A673 (cell line): Measurements from ENCODE around the gene PRR5L. TPM values are rescaled to one million over a fixed set of nuclear protein-coding genes. Genes with fewer than 3 reads are reported as not detected.

Source experiments
- BruUV-seq: library from RNA; stranded (reverse); fragments of 400-500 nt; replicated peaks from 2 replicates; lab custom pipeline; 2021; lab: Mats Ljungman, UMichigan
- CTCF ChIA-PET: fragments of 300-600 bp; sonication (Branson Sonifier 250); formaldehyde crosslinking; loops from one replicate; lab custom pipeline; 2022; ENCODE audit warnings: antibody characterized with exemption; lab: Charles Lee
- POLR2A ChIA-PET: fragments of 300-600 bp; sonication (Branson Sonifier 250); formaldehyde crosslinking; loops from one replicate; lab custom pipeline; 2022; ENCODE audit warnings: antibody characterized with exemption; ENCODE audit not compliant: low non-redundant PET; lab: Charles Lee
- DNase-seq: peaks from one replicate; pipeline ENCODE4 v3.0.0-alpha.2; 2015; ENCODE audit warnings: low spot score
- H3K27ac ChIP-seq: fragments of 200-600 bp; sonication (generic); 2 replicates; pipeline ENCODE4 v1.5.1; 2016; ENCODE audit warnings: mixed run types, low read depth, mild to moderate bottlenecking, mixed read lengths, antibody characterized with exemption, low read length; ENCODE audit not compliant: poor library complexity, severe bottlenecking
- H3K27me3 ChIP-seq: fragments of 200-600 bp; sonication (generic); replicated peaks from 2 replicates; pipeline ENCODE4 v1.6.1; 2017; ENCODE audit warnings: mixed run types, low read depth, mild to moderate bottlenecking, mixed read lengths, antibody characterized with exemption, low read length; ENCODE audit not compliant: insufficient read depth, poor library complexity
- H3K36me3 ChIP-seq: fragments of 200-600 bp; sonication (generic); 2 replicates; pipeline ENCODE4 v1.6.1; 2016; ENCODE audit warnings: mixed run types, mild to moderate bottlenecking, mixed read lengths, antibody characterized with exemption, low read length; ENCODE audit not compliant: insufficient read depth, poor library complexity, severe bottlenecking
- H3K4me1 ChIP-seq: fragments of 200-600 bp; sonication (generic); 2 replicates; pipeline ENCODE4 v1.6.1; 2017; ENCODE audit warnings: mixed run types, mild to moderate bottlenecking, mixed read lengths, antibody characterized with exemption, low read length; ENCODE audit not compliant: insufficient read depth, poor library complexity, severe bottlenecking
- H3K4me3 ChIP-seq: fragments of 200-600 bp; sonication (generic); 2 replicates; pipeline ENCODE4 v1.5.1; 2016; ENCODE audit warnings: low read depth, mixed run types, mild to moderate bottlenecking, mixed read lengths, low read length; ENCODE audit not compliant: poor library complexity, severe bottlenecking
- H3K9me3 ChIP-seq: fragments of 200-600 bp; sonication (generic); 2 replicates; pipeline ENCODE4 v1.6.1; 2016; ENCODE audit warnings: mixed run types, low read depth, mild to moderate bottlenecking, mixed read lengths, antibody characterized with exemption, low read length; ENCODE audit not compliant: poor library complexity, severe bottlenecking
- EZH2 ChIP-seq: fragments of 200-600 bp; sonication (generic); IDR thresholded peaks from 2 replicates; pipeline ENCODE4 v1.6.1; 2017; ENCODE audit warnings: borderline replicate concordance, low read depth, mild to moderate bottlenecking, mixed read lengths, antibody characterized with exemption, low read length; ENCODE audit not compliant: poor library complexity, severe bottlenecking
- intact Hi-C: fragments of 100-400 bp; cut with micrococcal nuclease; formaldehyde crosslinking; loops from one replicate; pipeline ENCODE4 v1.10.0; 2022; ENCODE audit not compliant: unreplicated experiment
- total RNA-seq: library from RNA; stranded (reverse); gene quantifications from 2 replicates; pipeline ENCODE4 v1.2.3, GENCODE V29; 2021
- TF ChIP-seq, protein P1 (sequence below): fragments of 300-800, 200-600 bp; sonication (generic); conservative IDR thresholded peaks from 2 replicates; pipeline ENCODE4 v1.5.1; 2017; ENCODE audit warnings: low read depth, mild to moderate bottlenecking, antibody characterized with exemption, low read length, moderate library complexity, mixed read lengths

The PRR5L gene
- total RNA-seq, 1 experiment from 2014 or later = 102 TPM

DNA sequence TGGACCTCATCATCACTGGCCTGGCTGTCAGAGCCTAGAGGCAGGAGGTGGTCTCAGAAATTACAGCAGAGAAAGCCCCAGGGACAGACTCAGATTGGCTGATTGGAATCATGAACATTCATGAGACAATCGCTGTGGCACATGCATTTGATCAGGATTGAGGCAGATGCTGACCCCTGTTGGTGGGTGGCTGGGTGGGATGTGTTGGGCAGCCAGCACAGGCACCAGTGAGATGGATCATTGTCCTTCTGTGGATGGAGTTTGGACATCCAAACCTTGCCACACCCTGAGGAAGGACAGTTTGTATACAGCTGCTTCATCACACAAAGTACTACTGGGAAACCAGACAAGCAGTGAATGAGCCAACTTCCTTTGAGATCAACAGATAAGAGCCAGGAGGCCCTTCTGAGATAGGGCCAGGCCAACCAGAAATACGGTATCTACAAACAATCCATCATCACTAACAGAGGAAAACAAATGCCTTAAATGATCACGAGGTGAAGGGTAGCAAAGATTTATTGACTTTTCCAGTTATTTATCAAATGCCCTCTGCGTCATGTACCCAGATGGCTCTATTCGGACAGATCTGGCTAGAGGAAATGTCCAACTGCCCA is 24.2 kb upstream of the PRR5L start:
- intact Hi-C loops = no loop called here
- no TSS peak for BruUV-seq
- no peaks in the 10 kb centered on the region for H3K4me1 ChIP-seq
- no peak overlapping the region for H3K4me3 ChIP-seq
- H3K9me3 ChIP-seq = no peaks in the 10 kb centered on the region
- no peak overlapping the region for H3K27ac ChIP-seq
- POLR2A ChIA-PET = no interaction called here
- TF ChIP-seq, protein P1, sequence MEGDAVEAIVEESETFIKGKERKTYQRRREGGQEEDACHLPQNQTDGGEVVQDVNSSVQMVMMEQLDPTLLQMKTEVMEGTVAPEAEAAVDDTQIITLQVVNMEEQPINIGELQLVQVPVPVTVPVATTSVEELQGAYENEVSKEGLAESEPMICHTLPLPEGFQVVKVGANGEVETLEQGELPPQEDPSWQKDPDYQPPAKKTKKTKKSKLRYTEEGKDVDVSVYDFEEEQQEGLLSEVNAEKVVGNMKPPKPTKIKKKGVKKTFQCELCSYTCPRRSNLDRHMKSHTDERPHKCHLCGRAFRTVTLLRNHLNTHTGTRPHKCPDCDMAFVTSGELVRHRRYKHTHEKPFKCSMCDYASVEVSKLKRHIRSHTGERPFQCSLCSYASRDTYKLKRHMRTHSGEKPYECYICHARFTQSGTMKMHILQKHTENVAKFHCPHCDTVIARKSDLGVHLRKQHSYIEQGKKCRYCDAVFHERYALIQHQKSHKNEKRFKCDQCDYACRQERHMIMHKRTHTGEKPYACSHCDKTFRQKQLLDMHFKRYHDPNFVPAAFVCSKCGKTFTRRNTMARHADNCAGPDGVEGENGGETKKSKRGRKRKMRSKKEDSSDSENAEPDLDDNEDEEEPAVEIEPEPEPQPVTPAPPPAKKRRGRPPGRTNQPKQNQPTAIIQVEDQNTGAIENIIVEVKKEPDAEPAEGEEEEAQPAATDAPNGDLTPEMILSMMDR = peak; percentile 36
- no peak for TF ChIP-seq EZH2
- no peaks in the 10 kb centered on the region for H3K27me3 ChIP-seq
- no peaks in the 10 kb centered on the region for H3K36me3 ChIP-seq
- no peak for DNase-seq
- CTCF ChIA-PET = interaction anchor here (1.4 kb wide), 1 partner anchor 140 kb away, joined by 3 read pairs; no protein-coding TSS in a partner anchor

DNA sequence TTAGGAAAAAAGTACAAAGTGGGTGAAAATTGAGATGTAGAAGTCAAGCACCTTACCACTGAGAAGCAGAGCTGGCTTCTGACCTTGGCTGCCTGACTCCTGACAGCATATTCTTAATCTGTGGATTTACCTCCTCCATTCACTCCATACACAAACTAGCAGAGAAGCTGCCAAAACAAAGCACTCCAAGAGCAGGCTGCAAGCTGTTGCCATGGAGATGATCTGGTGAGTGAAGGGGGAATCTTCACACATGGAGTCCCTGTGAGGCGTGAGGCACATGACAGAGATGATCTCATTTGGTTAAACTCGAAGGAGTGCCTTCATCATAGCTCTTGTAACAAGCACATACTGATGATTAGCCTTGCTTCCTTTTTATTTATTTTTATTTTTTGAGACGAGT is 23.0 kb upstream of the PRR5L start:
- no peaks in the 10 kb centered on the region for H3K9me3 ChIP-seq
- TF ChIP-seq EZH2 = no peak
- TF ChIP-seq, protein P1 = no peak

DNA sequence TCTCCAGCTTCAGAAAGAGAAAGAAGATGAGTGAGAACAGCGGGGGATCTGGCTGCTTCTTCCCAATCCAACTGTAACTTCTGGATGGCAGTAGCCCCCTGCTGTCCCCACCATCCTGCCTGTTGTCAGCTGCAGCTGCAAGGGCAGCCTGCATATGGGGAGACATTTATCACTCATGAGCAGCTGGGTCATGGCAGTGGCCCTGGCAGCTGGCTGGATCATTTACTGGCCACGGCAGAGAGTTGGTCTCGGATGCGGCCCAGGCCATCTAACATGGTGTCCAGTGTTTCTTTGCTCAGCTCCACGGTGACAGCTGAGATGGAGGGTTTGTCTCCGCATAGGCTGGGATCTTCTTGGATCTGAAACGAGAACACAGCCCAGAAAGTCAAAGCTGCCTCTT is 21.7 kb upstream of the PRR5L start:
- no peak for DNase-seq
- Histone ChIP-seq H3K36me3 (no peaks in the 10 kb centered on the region), H3K27ac (no peak overlapping the region), H3K9me3 (no peaks in the 10 kb centered on the region), H3K27me3 (no peaks in the 10 kb centered on the region), H3K4me3 (no peak overlapping the region), H3K4me1 (no peaks in the 10 kb centered on the region)
- BruUV-seq = no TSS peak
- intact Hi-C loops = no loop called here
- TF ChIP-seq EZH2 = no peak
- TF ChIP-seq, protein P1 = no peak
- ChIA-PET POLR2A (no interaction called here), CTCF (interaction anchor here (0.6 to 1.0 kb wide), 2 partner anchors 8 to 143 kb away, joined by 3 read pairs; no protein-coding TSS in a partner anchor)

More for the DNA sequence above, 23.0 kb upstream of the PRR5L start:
- H3K27ac ChIP-seq = no peak overlapping the region
- BruUV-seq = no TSS peak
- ChIA-PET CTCF (interaction anchor here (0.9 to 1.4 kb wide), 2 partner anchors 142 to 451 kb away, joined by 3 to 5 read pairs; no protein-coding TSS in a partner anchor), POLR2A (no interaction called here)
- DNase-seq = no peak
- H3K4me1 ChIP-seq = no peaks in the 10 kb centered on the region
- no peaks in the 10 kb centered on the region for H3K36me3 ChIP-seq
- H3K4me3 ChIP-seq = no peak overlapping the region
- intact Hi-C loops = no loop called here
- H3K27me3 ChIP-seq = no peaks in the 10 kb centered on the region
